ENCODE data around the gene PRKACB. TPM values are rescaled to one million over a fixed set of nuclear protein-coding genes. Genes with fewer than 3 reads are reported as not detected.
A peak's percentile ranks its signal among the peaks of the same experiment; 100 is the strongest.

PRKACB gene
- total RNA-seq, 2 experiments from 2014 or later: 93.6 to 111 TPM

- H3K9me3 Mint-ChIP-seq: peaks cover 2% of the 10 kb centered on the region
- POLR2A ChIA-PET: interaction anchor here (1.1 to 2.7 kb wide), 4 partner anchors 15 to 410 kb away, joined by 3 to 10 read pairs (median 4); partner anchors contain the start of genes CTBS, GNG5, PRKACB and SPATA1
- no peaks in the 10 kb centered on the region for H3K27me3 Mint-ChIP-seq
- DNase-seq (no peak), ATAC-seq (ENCODE audit: low read depth) (no peak)
- H3K27ac Mint-ChIP-seq: peak overlapping the region; percentile 21
- H3K4me1 Mint-ChIP-seq: peaks cover 47% of the 10 kb centered on the region
- H3K36me3 Mint-ChIP-seq: peaks cover 23% of the 10 kb centered on the region
- H3K4me3 Mint-ChIP-seq: peak overlapping the region; percentile 57
Measured at GRCh38 chr1:84164161-84164560, 20.1 kb downstream of the PRKACB start.

DNA sequence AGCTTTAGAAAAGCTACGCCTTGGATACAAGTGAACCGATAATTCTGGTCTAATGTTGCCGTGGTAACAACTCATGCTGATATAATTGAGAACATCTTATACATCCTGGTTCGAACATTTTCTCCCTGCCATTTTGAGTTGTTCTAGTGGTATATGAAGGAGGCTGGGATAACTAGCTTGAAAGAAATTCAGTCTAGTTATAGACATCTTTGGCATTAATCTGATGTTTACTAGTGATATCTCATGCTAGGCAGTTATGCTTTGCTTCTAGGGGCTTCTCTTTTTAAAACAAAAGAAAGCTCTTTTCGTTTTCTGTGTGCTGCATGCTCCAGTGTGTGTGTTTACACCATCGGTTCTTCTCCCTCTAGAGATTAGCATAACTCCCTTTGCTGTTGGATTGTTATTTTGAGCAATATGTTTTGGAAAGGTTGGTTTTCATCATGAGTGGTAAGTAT is 20.5 kb downstream of the PRKACB start:
- peak overlapping the region; percentile 21 for H3K27ac Mint-ChIP-seq
- ATAC-seq (ENCODE audit: low read depth) (peak; percentile 39), DNase-seq (no peak)
- peaks cover 49% of the 10 kb centered on the region for H3K4me1 Mint-ChIP-seq
- peak overlapping the region; percentile 57 for H3K4me3 Mint-ChIP-seq
- H3K27me3 Mint-ChIP-seq: no peaks in the 10 kb centered on the region
- peaks cover 2% of the 10 kb centered on the region for H3K9me3 Mint-ChIP-seq
- POLR2A ChIA-PET: interaction anchor here (1.1 to 2.7 kb wide), 4 partner anchors 16 to 409 kb away, joined by 3 to 10 read pairs (median 4); partner anchors contain the start of genes CTBS, GNG5, PRKACB and SPATA1
- H3K36me3 Mint-ChIP-seq: peaks cover 26% of the 10 kb centered on the region

DNA sequence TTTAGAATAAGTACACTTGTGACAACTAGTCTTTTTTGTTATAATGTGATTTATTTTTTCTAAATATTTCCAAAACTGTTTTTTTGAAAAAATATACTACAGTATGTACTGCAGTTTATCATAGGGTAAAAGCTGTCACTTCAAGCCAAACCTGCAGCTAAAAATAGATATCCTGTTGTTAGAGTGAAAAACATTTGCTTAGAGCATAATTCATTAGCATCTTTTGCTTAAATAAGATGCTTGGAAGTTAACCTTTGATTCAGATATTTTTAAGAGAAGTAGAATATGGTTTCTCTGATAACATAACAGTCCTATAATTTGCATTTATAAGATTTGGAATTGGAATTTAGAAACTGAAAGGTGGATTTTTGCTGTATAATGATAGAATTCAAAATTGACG is 21.5 kb downstream of the PRKACB start:
- peaks cover 2% of the 10 kb centered on the region for H3K9me3 Mint-ChIP-seq
- H3K27ac Mint-ChIP-seq: peak overlapping the region; percentile 42
- no peak for DNase-seq
- peak overlapping the region; percentile 44 for H3K4me3 Mint-ChIP-seq
- H3K4me1 Mint-ChIP-seq: peaks cover 45% of the 10 kb centered on the region
- no peak for ATAC-seq (ENCODE audit: low read depth)
- H3K27me3 Mint-ChIP-seq: no peaks in the 10 kb centered on the region
- H3K36me3 Mint-ChIP-seq: peaks cover 26% of the 10 kb centered on the region
- POLR2A ChIA-PET: interaction anchor here (1.3 to 1.4 kb wide), 2 partner anchors 132 to 341 kb away, joined by 3 to 4 read pairs; partner anchors contain the start of genes GNG5 and SPATA1

DNA sequence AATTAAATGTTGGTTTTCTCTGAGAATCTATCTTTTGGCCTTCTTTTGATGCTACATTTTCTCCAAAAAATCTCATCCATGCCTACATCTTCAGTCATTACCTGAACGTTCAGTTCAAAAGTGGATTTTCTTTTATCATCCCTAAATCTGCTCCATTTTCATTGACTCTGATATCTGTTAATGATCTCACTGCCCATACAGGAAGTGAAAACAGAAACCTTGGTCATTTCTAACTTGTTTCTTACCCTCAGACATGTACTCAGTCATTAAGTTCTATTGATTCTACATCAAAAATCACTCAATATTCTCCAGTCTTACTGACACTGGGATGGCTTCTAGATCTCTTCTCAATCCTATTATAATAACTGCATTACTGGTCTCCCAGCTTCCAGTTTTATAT is 22.7 kb downstream of the PRKACB start:
- POLR2A ChIA-PET: interaction anchor here (1.3 kb wide), 1 partner anchor 131 kb away, joined by 3 read pairs; no protein-coding TSS in a partner anchor
- ATAC-seq (ENCODE audit: low read depth) (no peak), DNase-seq (no peak)
- Mint-ChIP-seq H3K9me3 (peaks cover 2% of the 10 kb centered on the region), H3K4me1 (peaks cover 40% of the 10 kb centered on the region), H3K36me3 (peaks cover 24% of the 10 kb centered on the region), H3K27me3 (no peaks in the 10 kb centered on the region), H3K27ac (peak overlapping the region; percentile 72), H3K4me3 (peak overlapping the region; percentile 47)

- ATAC-seq (ENCODE audit: low read depth) (no peak), DNase-seq (no peak)
- H3K4me1 Mint-ChIP-seq: peaks cover 28% of the 10 kb centered on the region
- peaks cover 15% of the 10 kb centered on the region for H3K36me3 Mint-ChIP-seq
- no peaks in the 10 kb centered on the region for H3K9me3 Mint-ChIP-seq
- H3K4me3 Mint-ChIP-seq: no peak overlapping the region
- H3K27ac Mint-ChIP-seq: no peak overlapping the region
- H3K27me3 Mint-ChIP-seq: no peaks in the 10 kb centered on the region
- POLR2A ChIA-PET: interaction anchor here (1.1 to 1.3 kb wide), 2 partner anchors 25 to 337 kb away, joined by 3 to 4 read pairs; partner anchors contain the start of genes GNG5, PRKACB and SPATA1
Measured at GRCh38 chr1:84168783-84169182, 24.7 kb downstream of the PRKACB start.

DNA sequence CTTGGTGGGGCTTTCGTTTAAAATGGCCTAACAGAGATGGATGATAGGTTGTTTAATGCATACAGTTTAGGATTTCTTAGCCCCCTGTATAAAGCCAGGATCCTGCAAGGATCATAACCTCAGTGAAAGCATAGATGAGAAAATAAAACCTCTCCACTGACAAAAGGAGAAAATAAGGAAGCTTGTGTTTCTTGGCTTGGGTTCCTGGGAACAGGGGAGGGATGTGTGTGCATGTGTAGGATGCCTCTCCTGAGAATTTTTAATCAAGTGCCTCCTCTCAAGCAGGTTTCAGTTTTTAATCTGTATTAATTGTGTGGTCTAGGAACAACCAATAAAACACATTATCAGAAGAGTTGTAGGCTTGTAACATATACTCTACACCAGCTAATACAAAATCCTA is 26.1 kb downstream of the PRKACB start:
- POLR2A ChIA-PET: no interaction called here
- peaks cover 26% of the 10 kb centered on the region for H3K4me1 Mint-ChIP-seq
- H3K27ac Mint-ChIP-seq: no peak overlapping the region

DNA sequence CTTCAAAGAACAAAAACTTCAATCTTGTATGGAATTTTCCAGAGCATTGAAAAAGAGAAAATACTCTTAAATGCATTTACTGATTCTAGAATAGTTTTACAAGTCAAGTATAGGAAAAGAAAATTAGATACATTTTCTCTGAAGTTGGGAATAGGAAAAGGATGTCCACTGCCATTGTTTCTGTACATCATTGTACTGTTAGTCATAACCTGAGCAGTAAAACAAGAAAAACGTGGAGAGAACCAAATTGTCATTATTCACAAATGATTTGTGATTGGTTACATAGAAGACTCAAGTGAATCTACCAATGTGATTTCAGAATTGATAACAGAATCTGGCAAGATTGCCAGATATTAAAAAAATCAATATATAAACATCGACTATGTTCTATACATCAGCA is 27.4 kb downstream of the PRKACB start:
- POLR2A ChIA-PET: no interaction called here
- Mint-ChIP-seq H3K9me3 (no peaks in the 10 kb centered on the region), H3K4me3 (no peak overlapping the region), H3K27me3 (no peaks in the 10 kb centered on the region), H3K27ac (no peak overlapping the region), H3K4me1 (peaks cover 21% of the 10 kb centered on the region), H3K36me3 (peaks cover 19% of the 10 kb centered on the region)
- ATAC-seq (ENCODE audit: low read depth) (no peak), DNase-seq (no peak)

More for the DNA sequence above, 26.1 kb downstream of the PRKACB start:
- DNase-seq: no peak
- Mint-ChIP-seq H3K9me3 (no peaks in the 10 kb centered on the region), H3K4me3 (no peak overlapping the region), H3K27me3 (no peaks in the 10 kb centered on the region), H3K36me3 (peaks cover 19% of the 10 kb centered on the region)
- no peak for ATAC-seq (ENCODE audit: low read depth)

- Mint-ChIP-seq H3K4me1 (peaks cover 10% of the 10 kb centered on the region), H3K9me3 (no peaks in the 10 kb centered on the region), H3K27ac (no peak overlapping the region), H3K27me3 (no peaks in the 10 kb centered on the region), H3K4me3 (no peak overlapping the region), H3K36me3 (peaks cover 13% of the 10 kb centered on the region)
- DNase-seq (no peak), ATAC-seq (ENCODE audit: low read depth) (no peak)
- POLR2A ChIA-PET: no interaction called here
Measured at GRCh38 chr1:84174051-84174556, 30.0 kb downstream of the PRKACB start.

GRCh38 chr1:84181350-84182005 is 37.4 kb downstream of the PRKACB start:
- H3K27ac Mint-ChIP-seq: no peak overlapping the region
- H3K36me3 Mint-ChIP-seq: peaks cover 27% of the 10 kb centered on the region
- DNase-seq (no peak), ATAC-seq (ENCODE audit: low read depth) (no peak)
- H3K4me1 Mint-ChIP-seq: no peaks in the 10 kb centered on the region
- H3K27me3 Mint-ChIP-seq: no peaks in the 10 kb centered on the region
- POLR2A ChIA-PET: no interaction called here
- peaks cover 3% of the 10 kb centered on the region for H3K9me3 Mint-ChIP-seq
- no peak overlapping the region for H3K4me3 Mint-ChIP-seq

DNA sequence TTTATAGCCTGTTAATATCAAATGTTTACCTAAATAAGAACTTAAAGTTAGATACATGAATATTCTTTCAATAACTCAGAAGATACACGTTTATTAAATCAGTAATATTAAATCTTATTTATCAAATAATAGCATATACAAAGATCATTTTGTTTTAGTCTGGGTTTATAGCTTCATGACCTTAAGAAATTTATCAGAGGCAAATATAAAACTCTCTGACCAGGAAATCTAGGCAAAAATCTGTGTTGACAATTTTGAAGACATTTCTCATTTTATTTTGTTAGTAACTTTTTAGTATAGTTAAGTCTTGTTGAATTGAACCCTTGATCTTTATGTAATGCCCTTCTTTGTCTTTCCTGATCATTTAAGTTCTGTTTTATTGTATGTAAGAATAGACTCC is 46.4 kb downstream of the PRKACB start:
- Mint-ChIP-seq H3K36me3 (peaks cover 68% of the 10 kb centered on the region), H3K4me3 (no peak overlapping the region), H3K27me3 (no peaks in the 10 kb centered on the region), H3K27ac (no peak overlapping the region), H3K9me3 (peaks cover 11% of the 10 kb centered on the region), H3K4me1 (no peaks in the 10 kb centered on the region)
- no peak for DNase-seq
- POLR2A ChIA-PET: no interaction called here
- no peak for ATAC-seq (ENCODE audit: low read depth)

GRCh38 chr1:84192681-84193080 is 48.6 kb downstream of the PRKACB start:
- POLR2A ChIA-PET: no interaction called here
- ATAC-seq (ENCODE audit: low read depth): no peak
- H3K4me1 Mint-ChIP-seq: no peaks in the 10 kb centered on the region
- H3K27ac Mint-ChIP-seq: no peak overlapping the region
- peaks cover 71% of the 10 kb centered on the region for H3K36me3 Mint-ChIP-seq
- H3K4me3 Mint-ChIP-seq: no peak overlapping the region
- no peak for DNase-seq
- no peaks in the 10 kb centered on the region for H3K27me3 Mint-ChIP-seq
- peaks cover 11% of the 10 kb centered on the region for H3K9me3 Mint-ChIP-seq

DNA sequence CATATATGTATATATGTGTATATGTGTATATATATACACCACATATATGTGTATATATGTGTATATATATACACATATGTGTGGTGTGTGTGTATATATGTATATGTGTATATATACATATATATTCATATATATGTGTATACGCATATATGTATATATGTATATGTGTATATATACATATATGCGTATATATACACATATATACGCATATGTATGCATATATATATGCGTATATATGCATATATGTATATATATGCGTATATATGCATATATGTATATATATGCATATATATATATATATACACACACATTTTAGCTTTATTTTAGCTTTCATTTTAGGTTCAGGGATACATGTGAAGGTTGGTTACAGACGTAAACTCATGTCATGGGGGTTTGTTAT is 54.8 kb downstream of the PRKACB start:
- H3K36me3 Mint-ChIP-seq: peaks cover 58% of the 10 kb centered on the region
- ATAC-seq (ENCODE audit: low read depth) (no peak), DNase-seq (no peak)
- H3K27ac Mint-ChIP-seq: no peak overlapping the region
- POLR2A ChIA-PET: no interaction called here
- no peaks in the 10 kb centered on the region for H3K4me1 Mint-ChIP-seq
- H3K4me3 Mint-ChIP-seq: no peak overlapping the region
- peaks cover 11% of the 10 kb centered on the region for H3K9me3 Mint-ChIP-seq
- H3K27me3 Mint-ChIP-seq: no peaks in the 10 kb centered on the region

GRCh38 chr1:84199257-84199656 is 55.2 kb downstream of the PRKACB start:
- H3K9me3 Mint-ChIP-seq: peaks cover 11% of the 10 kb centered on the region
- no peak overlapping the region for H3K4me3 Mint-ChIP-seq
- H3K4me1 Mint-ChIP-seq: no peaks in the 10 kb centered on the region
- no peaks in the 10 kb centered on the region for H3K27me3 Mint-ChIP-seq
- H3K36me3 Mint-ChIP-seq: peaks cover 54% of the 10 kb centered on the region
- POLR2A ChIA-PET: no interaction called here
- no peak for DNase-seq
- no peak for ATAC-seq (ENCODE audit: low read depth)
- no peak overlapping the region for H3K27ac Mint-ChIP-seq

- Mint-ChIP-seq H3K27me3 (no peaks in the 10 kb centered on the region), H3K4me1 (no peaks in the 10 kb centered on the region), H3K27ac (no peak overlapping the region), H3K4me3 (no peak overlapping the region), H3K9me3 (peaks cover 11% of the 10 kb centered on the region), H3K36me3 (peaks cover 48% of the 10 kb centered on the region)
- POLR2A ChIA-PET: no interaction called here
- no peak for ATAC-seq (ENCODE audit: low read depth)
- no peak for DNase-seq
Measured at GRCh38 chr1:84202126-84202525, 58.1 kb downstream of the PRKACB start.

All from activated naive CD8-positive, alpha-beta T cell treated with anti-CD3 and anti-CD28 coated beads, Interleukin-2, amount 10 ng/mL, durations not matched to agents 7 days and 5 days (primary cell).